ENCODE data around the gene SHB.
"Not testable (repeated sequence)": the region's sequence is repeated elsewhere in the genome, so short reads cannot be mapped to it uniquely, and the experiment has no call there.

SHB gene

GRCh38 chr9:38048316-38048969 lies 20.6 kb downstream of the SHB start:
- Histone ChIP-seq H3K27ac (ENCODE audit: low read depth, low read length, poor library complexity, severe bottlenecking) (no peak overlapping the region), H2AFZ (ENCODE audit: low read length) (no peak overlapping the region), H3K9ac (ENCODE audit: low read length) (no peak overlapping the region), H3K9me3 (ENCODE audit: low read length) (no peaks in the 10 kb centered on the region), H3K4me2 (ENCODE audit: low read length) (no peak overlapping the region), H3K27me3 (ENCODE audit: insufficient read depth, low read length) (no peaks in the 10 kb centered on the region), H3K79me2 (ENCODE audit: insufficient read depth, low read length) (no peaks in the 10 kb centered on the region), H3K4me1 (ENCODE audit: insufficient read depth, low read length, severe bottlenecking) (no peaks in the 10 kb centered on the region), H3K36me3 (ENCODE audit: insufficient read depth, low read length) (no peaks in the 10 kb centered on the region), H3K4me3 (ENCODE audit: low read depth, low read length, poor library complexity, severe bottlenecking) (no peak overlapping the region), H4K20me1 (ENCODE audit: insufficient read depth, low read length) (no peaks in the 10 kb centered on the region), H3F3A (ENCODE audit: insufficient read depth, low read length) (no peaks in the 10 kb centered on the region), H3K9me2 (ENCODE audit: low read depth, low read length) (no peaks in the 10 kb centered on the region)
- TF ChIP-seq EZH2 (IDR thresholded peaks at IDR 0.05; ENCODE audit: borderline replicate concordance, low read length) (no peak), CTCF (IDR thresholded peaks at IDR 0.05; ENCODE audit: low read length) (no peak)

- TF ChIP-seq CTCF (IDR thresholded peaks at IDR 0.05; ENCODE audit: low read length) (no peak), EZH2 (IDR thresholded peaks at IDR 0.05; ENCODE audit: borderline replicate concordance, low read length) (no peak)
- Histone ChIP-seq H3K4me1 (ENCODE audit: insufficient read depth, low read length, severe bottlenecking) (no peaks in the 10 kb centered on the region), H3F3A (ENCODE audit: insufficient read depth, low read length) (no peaks in the 10 kb centered on the region), H2AFZ (ENCODE audit: low read length) (no peak overlapping the region), H3K4me2 (ENCODE audit: low read length) (no peak overlapping the region), H3K36me3 (ENCODE audit: insufficient read depth, low read length) (no peaks in the 10 kb centered on the region), H3K79me2 (ENCODE audit: insufficient read depth, low read length) (no peaks in the 10 kb centered on the region), H3K27me3 (ENCODE audit: insufficient read depth, low read length) (no peaks in the 10 kb centered on the region), H3K4me3 (ENCODE audit: low read depth, low read length, poor library complexity, severe bottlenecking) (no peak overlapping the region), H4K20me1 (ENCODE audit: insufficient read depth, low read length) (no peaks in the 10 kb centered on the region), H3K9me3 (ENCODE audit: low read length) (no peaks in the 10 kb centered on the region), H3K9ac (ENCODE audit: low read length) (no peak overlapping the region), H3K9me2 (ENCODE audit: low read depth, low read length) (no peaks in the 10 kb centered on the region), H3K27ac (ENCODE audit: low read depth, low read length, poor library complexity, severe bottlenecking) (no peak overlapping the region)
These were observed 21.5 kb downstream of the SHB start for GRCh38 chr9:38047301-38048251.

- Histone ChIP-seq H3K27me3 (ENCODE audit: insufficient read depth, low read length) (no peaks in the 10 kb centered on the region), H2AFZ (ENCODE audit: low read length) (no peak overlapping the region), H3K79me2 (ENCODE audit: insufficient read depth, low read length) (no peaks in the 10 kb centered on the region), H3K4me1 (ENCODE audit: insufficient read depth, low read length, severe bottlenecking) (no peaks in the 10 kb centered on the region), H3K9me3 (ENCODE audit: low read length) (no peaks in the 10 kb centered on the region), H3F3A (ENCODE audit: insufficient read depth, low read length) (no peaks in the 10 kb centered on the region), H3K9me2 (ENCODE audit: low read depth, low read length) (no peaks in the 10 kb centered on the region), H3K4me3 (ENCODE audit: low read depth, low read length, poor library complexity, severe bottlenecking) (no peak overlapping the region), H3K9ac (ENCODE audit: low read length) (no peak overlapping the region), H3K27ac (ENCODE audit: low read depth, low read length, poor library complexity, severe bottlenecking) (no peak overlapping the region), H3K36me3 (ENCODE audit: insufficient read depth, low read length) (no peaks in the 10 kb centered on the region), H3K4me2 (ENCODE audit: low read length) (no peak overlapping the region), H4K20me1 (ENCODE audit: insufficient read depth, low read length) (no peaks in the 10 kb centered on the region)
- TF ChIP-seq CTCF (IDR thresholded peaks at IDR 0.05; ENCODE audit: low read length), result no peak
- TF ChIP-seq EZH2 (IDR thresholded peaks at IDR 0.05; ENCODE audit: borderline replicate concordance, low read length), result no peak
These were observed 22.2 kb downstream of the SHB start for GRCh38 chr9:38046661-38047300.

GRCh38 chr9:38045939-38046338 lies 23.1 kb downstream of the SHB start:
- H3K27ac ChIP-seq (ENCODE audit: low read depth, low read length, poor library complexity, severe bottlenecking); H3K79me2 ChIP-seq (ENCODE audit: insufficient read depth, low read length); H2AFZ ChIP-seq (ENCODE audit: low read length); H3K4me1 ChIP-seq (ENCODE audit: insufficient read depth, low read length, severe bottlenecking); H4K20me1 ChIP-seq (ENCODE audit: insufficient read depth, low read length); H3K9ac ChIP-seq (ENCODE audit: low read length); H3K9me2 ChIP-seq (ENCODE audit: low read depth, low read length); H3F3A ChIP-seq (ENCODE audit: insufficient read depth, low read length); H3K9me3 ChIP-seq (ENCODE audit: low read length); H3K36me3 ChIP-seq (ENCODE audit: insufficient read depth, low read length); H3K4me3 ChIP-seq (ENCODE audit: low read depth, low read length, poor library complexity, severe bottlenecking); H3K4me2 ChIP-seq (ENCODE audit: low read length); H3K27me3 ChIP-seq (ENCODE audit: insufficient read depth, low read length): not testable (repeated sequence)

All from OCI-LY1 (cell line).